HepG2 (cell line): ENCODE results near the gene SMR3B. TPM values are rescaled to one million over a fixed set of nuclear protein-coding genes. Genes with fewer than 3 reads are reported as not detected.

Experiments
- E2F1 ChIP-seq: sonication (generic); formaldehyde crosslinking; IDR thresholded peaks from 2 replicates; pipeline ENCODE4 v1.5.0; 2020; ENCODE audit warnings: missing genetic modification reagents
- JUND ChIP-seq: sonication (generic); formaldehyde crosslinking; IDR thresholded peaks from 2 replicates; pipeline ENCODE4 v1.8.0; 2022; ENCODE audit warnings: mild to moderate bottlenecking, missing genetic modification reagents
- KLF13 ChIP-seq: sonication (generic); formaldehyde crosslinking; IDR thresholded peaks from 2 replicates; pipeline ENCODE4 v1.4.0; 2020; ENCODE audit warnings: mild to moderate bottlenecking, missing genetic modification reagents
- SNAPC4 ChIP-seq: sonication (generic); formaldehyde crosslinking; IDR thresholded peaks from 2 replicates; pipeline ENCODE4 v1.4.0; 2020; ENCODE audit warnings: mild to moderate bottlenecking, missing genetic modification reagents
- TERF1 ChIP-seq: sonication (generic); formaldehyde crosslinking; IDR thresholded peaks from 2 replicates; pipeline ENCODE4 v1.8.0; 2022; ENCODE audit warnings: mild to moderate bottlenecking, missing genetic modification reagents, moderate library complexity
- TFE3 ChIP-seq: IDR thresholded peaks from 2 replicates; pipeline ENCODE4 v1.6.1; 2016
- ZNF20 ChIP-seq: sonication (generic); formaldehyde crosslinking; IDR thresholded peaks from 2 replicates; pipeline ENCODE4 v1.4.0; 2020; ENCODE audit warnings: mild to moderate bottlenecking, moderate library complexity, missing genetic modification reagents
- ZNF263 ChIP-seq: sonication (generic); formaldehyde crosslinking; IDR thresholded peaks from 2 replicates; pipeline ENCODE4 v1.4.0; 2020; ENCODE audit warnings: missing genetic modification reagents
- ZNF264 ChIP-seq: sonication (generic); formaldehyde crosslinking; IDR thresholded peaks from 2 replicates; pipeline ENCODE4 v1.4.0; 2020; ENCODE audit warnings: missing genetic modification reagents
- ZNF318 ChIP-seq: sonication (generic); formaldehyde crosslinking; IDR thresholded peaks from 2 replicates; pipeline ENCODE4 v1.4.0; 2020; ENCODE audit warnings: mild to moderate bottlenecking, missing genetic modification reagents
- ZNF737 ChIP-seq: sonication (generic); formaldehyde crosslinking; IDR thresholded peaks from 2 replicates; pipeline ENCODE4 v1.5.0; 2020; ENCODE audit warnings: missing genetic modification reagents, mild to moderate bottlenecking, borderline replicate concordance
- polyA plus RNA-seq, 8 experiments: library from polyadenylated mRNA; depleted of rRNA in 3 of 8; stranded (reverse) in 7 of 8; unstranded in 1 of 8; fragments of >200 nt; fragmentation: Illumina TruSeq in 4 of 8; extraction: Trizol in 4 of 8; gene quantifications; 2 replicates each; pipeline versions ENCODE4 v1.2.1 to v1.2.3, GENCODE V29; 2011 to 2016; ENCODE audit warnings: low read depth in 4 of 8, missing spikeins in 1 of 8, mixed read lengths in 1 of 8; ENCODE audit not compliant: insufficient read depth in 1 of 8
- total RNA-seq, 5 experiments: library from RNA; depleted of rRNA; stranded (reverse); fragments of >200 nt; fragmentation: Illumina TruSeq; extraction: Trizol; gene quantifications; 2 replicates each; pipeline ENCODE4 v1.2.3, GENCODE V29; 2016; ENCODE audit warnings: low read depth in 1 of 5

The SMR3B gene
- total and polyA plus RNA-seq, 2 of the 13 experiments (the other 11 are each of a cell fraction or from before 2014, with no cell fraction given): not detected

GRCh38 chr4:70397580-70397979, 14.6 kb downstream of the SMR3B start, which contains the start of gene OPRPN (continued):
- TF ChIP-seq ZNF318 (CRISPR knock-in tag) (no peak), TERF1 (CRISPR knock-in tag) (no peak), KLF13 (no peak), JUND (CRISPR knock-in tag) (no peak), ZNF264 (CRISPR knock-in tag) (no peak), SNAPC4 (CRISPR knock-in tag) (no peak), ZNF737 (CRISPR knock-in tag) (no peak), E2F1 (CRISPR knock-in tag) (no peak), TFE3 (CRISPR knock-in tag) (no peak), ZNF20 (CRISPR knock-in tag) (no peak), ZNF263 (CRISPR knock-in tag) (no peak)
- TF ChIP-seq, all 625 proteins: peak for 0
